A673 (cell line): ENCODE data around the gene CDA. TPM values are rescaled to one million over a fixed set of nuclear protein-coding genes. Genes with fewer than 3 reads are reported as not detected.
"Not testable (repeated sequence)": the region's sequence is repeated elsewhere in the genome, so short reads cannot be mapped to it uniquely, and the experiment has no call there.

ENCODE experiments used
- BruUV-seq: library from RNA; stranded (reverse); fragments of 400-500 nt; replicated peaks from 2 replicates; lab custom pipeline; 2021; lab: Mats Ljungman, UMichigan
- CTCF ChIA-PET: fragments of 300-600 bp; sonication (Branson Sonifier 250); formaldehyde crosslinking; loops from one replicate; lab custom pipeline; 2022; ENCODE audit warnings: antibody characterized with exemption; lab: Charles Lee
- POLR2A ChIA-PET: fragments of 300-600 bp; sonication (Branson Sonifier 250); formaldehyde crosslinking; loops from one replicate; lab custom pipeline; 2022; ENCODE audit warnings: antibody characterized with exemption; ENCODE audit not compliant: low non-redundant PET; lab: Charles Lee
- DNase-seq: peaks from one replicate; pipeline ENCODE4 v3.0.0-alpha.2; 2015; ENCODE audit warnings: low spot score
- H3K27ac ChIP-seq: fragments of 200-600 bp; sonication (generic); 2 replicates; pipeline ENCODE4 v1.5.1; 2016; ENCODE audit warnings: mixed run types, low read depth, mild to moderate bottlenecking, mixed read lengths, antibody characterized with exemption, low read length; ENCODE audit not compliant: poor library complexity, severe bottlenecking
- H3K27me3 ChIP-seq: fragments of 200-600 bp; sonication (generic); replicated peaks from 2 replicates; pipeline ENCODE4 v1.6.1; 2017; ENCODE audit warnings: mixed run types, low read depth, mild to moderate bottlenecking, mixed read lengths, antibody characterized with exemption, low read length; ENCODE audit not compliant: insufficient read depth, poor library complexity
- H3K36me3 ChIP-seq: fragments of 200-600 bp; sonication (generic); 2 replicates; pipeline ENCODE4 v1.6.1; 2016; ENCODE audit warnings: mixed run types, mild to moderate bottlenecking, mixed read lengths, antibody characterized with exemption, low read length; ENCODE audit not compliant: insufficient read depth, poor library complexity, severe bottlenecking
- H3K4me1 ChIP-seq: fragments of 200-600 bp; sonication (generic); 2 replicates; pipeline ENCODE4 v1.6.1; 2017; ENCODE audit warnings: mixed run types, mild to moderate bottlenecking, mixed read lengths, antibody characterized with exemption, low read length; ENCODE audit not compliant: insufficient read depth, poor library complexity, severe bottlenecking
- H3K4me3 ChIP-seq: fragments of 200-600 bp; sonication (generic); 2 replicates; pipeline ENCODE4 v1.5.1; 2016; ENCODE audit warnings: low read depth, mixed run types, mild to moderate bottlenecking, mixed read lengths, low read length; ENCODE audit not compliant: poor library complexity, severe bottlenecking
- H3K9me3 ChIP-seq: fragments of 200-600 bp; sonication (generic); 2 replicates; pipeline ENCODE4 v1.6.1; 2016; ENCODE audit warnings: mixed run types, low read depth, mild to moderate bottlenecking, mixed read lengths, antibody characterized with exemption, low read length; ENCODE audit not compliant: poor library complexity, severe bottlenecking
- CTCF ChIP-seq: fragments of 300-800, 200-600 bp; sonication (generic); conservative IDR thresholded peaks from 2 replicates; pipeline ENCODE4 v1.5.1; 2017; ENCODE audit warnings: low read depth, mild to moderate bottlenecking, antibody characterized with exemption, low read length, moderate library complexity, mixed read lengths
- EZH2 ChIP-seq: fragments of 200-600 bp; sonication (generic); IDR thresholded peaks from 2 replicates; pipeline ENCODE4 v1.6.1; 2017; ENCODE audit warnings: borderline replicate concordance, low read depth, mild to moderate bottlenecking, mixed read lengths, antibody characterized with exemption, low read length; ENCODE audit not compliant: poor library complexity, severe bottlenecking
- intact Hi-C: fragments of 100-400 bp; cut with micrococcal nuclease; formaldehyde crosslinking; loops from one replicate; pipeline ENCODE4 v1.10.0; 2022; ENCODE audit not compliant: unreplicated experiment
- total RNA-seq: library from RNA; stranded (reverse); gene quantifications from 2 replicates; pipeline ENCODE4 v1.2.3, GENCODE V29; 2021

CDA gene
- total RNA-seq, 1 experiment from 2014 or later = not detected

GRCh38 chr1:20603504-20604464 lies 14.9 kb downstream of the CDA start:
- H3K9me3 ChIP-seq = no peaks in the 10 kb centered on the region
- intact Hi-C loops = no loop called here
- no peak overlapping the region for H3K4me3 ChIP-seq
- no TSS peak for BruUV-seq
- H3K4me1 ChIP-seq = no peaks in the 10 kb centered on the region
- H3K27me3 ChIP-seq = no peaks in the 10 kb centered on the region
- TF ChIP-seq CTCF (no peak), EZH2 (no peak)
- no peaks in the 10 kb centered on the region for H3K36me3 ChIP-seq
- ChIA-PET POLR2A (no interaction called here), CTCF (no interaction called here)
- H3K27ac ChIP-seq = no peak overlapping the region
- no peak for DNase-seq

GRCh38 chr1:20604678-20605077 lies 15.8 kb downstream of the CDA start:
- POLR2A ChIA-PET = no interaction called here
- BruUV-seq = no TSS peak

GRCh38 chr1:20606801-20607570 lies 18.1 kb downstream of the CDA start:
- intact Hi-C loops = not testable (repeated sequence)

More at GRCh38 chr1:20604678-20605077, 15.8 kb downstream of the CDA start:
- Histone ChIP-seq H3K4me3 (no peak overlapping the region), H3K27ac (no peak overlapping the region), H3K9me3 (no peaks in the 10 kb centered on the region), H3K4me1 (no peaks in the 10 kb centered on the region), H3K36me3 (no peaks in the 10 kb centered on the region), H3K27me3 (no peaks in the 10 kb centered on the region)
- DNase-seq = no peak
- TF ChIP-seq EZH2 (no peak), CTCF (no peak)
- intact Hi-C loops = no loop called here
- CTCF ChIA-PET = no interaction called here

More at GRCh38 chr1:20606801-20607570, 18.1 kb downstream of the CDA start:
- POLR2A ChIA-PET, BruUV-seq, H3K4me1 ChIP-seq, H3K27ac ChIP-seq, CTCF ChIA-PET, H3K36me3 ChIP-seq, H3K4me3 ChIP-seq, DNase-seq, H3K27me3 ChIP-seq, H3K9me3 ChIP-seq: not testable (repeated sequence)
